LHCN-M2 (cell line): ENCODE data around the gene CTAGE4. TPM values are rescaled to one million over a fixed set of nuclear protein-coding genes. Genes with fewer than 3 reads are reported as not detected.
"Not testable (repeated sequence)": the region's sequence is repeated elsewhere in the genome, so short reads cannot be mapped to it uniquely, and the experiment has no call there.

Experiments used
- DNase-seq: peaks from one replicate; pipeline ENCODE4 v3.0.0-alpha.2; 2012; ENCODE audit warnings: low read depth
- polyA plus RNA-seq: library from polyadenylated mRNA; unstranded; fragments of >200 nt; gene quantifications from one replicate; pipeline ENCODE4 v1.2.1, GENCODE V29; 2012; ENCODE audit warnings: missing spikeins
- total RNA-seq: library from RNA; depleted of rRNA; stranded (reverse); fragments of >200 nt; gene quantifications from 2 replicates; pipeline ENCODE4 v1.2.3, GENCODE V29; 2014; rRNA removed

Gene CTAGE4, protein sequence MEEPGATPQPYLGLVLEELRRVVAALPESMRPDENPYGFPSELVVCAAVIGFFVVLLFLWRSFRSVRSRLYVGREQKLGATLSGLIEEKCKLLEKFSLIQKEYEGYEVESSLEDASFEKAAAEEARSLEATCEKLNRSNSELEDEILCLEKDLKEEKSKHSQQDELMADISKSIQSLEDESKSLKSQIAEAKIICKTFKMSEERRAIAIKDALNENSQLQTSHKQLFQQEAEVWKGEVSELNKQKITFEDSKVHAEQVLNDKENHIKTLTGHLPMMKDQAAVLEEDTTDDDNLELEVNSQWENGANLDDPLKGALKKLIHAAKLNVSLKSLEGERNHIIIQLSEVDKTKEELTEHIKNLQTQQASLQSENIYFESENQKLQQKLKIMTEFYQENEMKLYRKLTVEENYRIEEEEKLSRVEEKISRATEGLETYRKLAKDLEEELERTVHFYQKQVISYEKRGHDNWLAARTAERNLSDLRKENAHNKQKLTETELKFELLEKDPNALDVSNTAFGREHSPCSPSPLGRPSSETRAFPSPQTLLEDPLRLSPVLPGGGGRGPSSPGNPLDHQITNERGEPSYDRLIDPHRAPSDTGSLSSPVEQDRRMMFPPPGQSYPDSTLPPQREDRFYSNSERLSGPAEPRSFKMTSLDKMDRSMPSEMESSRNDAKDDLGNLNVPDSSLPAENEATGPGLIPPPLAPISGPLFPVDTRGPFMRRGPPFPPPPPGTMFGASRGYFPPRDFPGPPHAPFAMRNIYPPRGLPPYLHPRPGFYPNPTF
- total RNA-seq = 0.06 TPM in 1 of 2 replicates, not detected in the other
- 0.06 TPM for polyA plus RNA-seq

GRCh38 chr7:144183166-144183565 lies at the start of gene CTAGE4:
Gene CTAGE4 (plus strand): TSS chr7:144183466. CDS start chr7:144183504, 38 bp downstream.
- not testable (repeated sequence) for DNase-seq

DNA sequence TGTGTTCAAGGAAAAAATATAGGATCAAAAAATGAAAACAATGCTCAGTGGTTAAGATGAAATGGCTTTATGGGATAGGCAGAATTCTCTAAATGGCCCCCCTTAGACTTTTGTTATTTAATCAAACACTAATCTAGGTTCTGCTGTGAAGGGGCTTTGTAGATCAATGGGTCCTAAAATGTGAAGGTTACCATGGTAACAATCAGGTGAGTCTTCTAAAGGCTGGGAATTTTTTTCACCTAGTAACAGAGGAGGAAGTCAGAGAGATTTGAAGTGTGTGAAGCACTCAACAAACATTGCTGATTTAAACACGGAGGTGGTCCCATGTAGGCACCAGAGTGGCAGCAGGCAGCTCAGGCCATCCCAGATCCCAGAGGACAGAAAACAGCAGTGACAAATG lies 49.1 kb upstream of the CTAGE4 start:
- no peak for DNase-seq

DNA sequence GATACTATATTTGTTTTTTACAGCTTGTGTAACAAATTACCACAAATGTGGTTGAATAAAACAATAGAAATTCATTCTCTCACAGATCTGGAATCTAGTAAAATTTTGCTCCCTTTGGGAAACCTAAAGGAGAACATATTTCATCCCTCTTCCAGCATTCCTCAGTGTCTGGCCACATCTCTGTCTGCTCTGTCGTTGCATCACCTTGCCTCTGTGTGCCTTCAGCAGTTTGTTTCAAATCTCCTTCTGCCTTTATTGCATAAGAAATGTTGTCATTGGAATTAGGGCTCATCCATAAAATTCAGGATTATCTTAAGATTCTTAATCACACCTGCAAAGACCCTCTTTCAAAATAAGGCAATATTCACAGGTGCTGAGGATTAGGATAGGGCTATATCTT lies 45.8 kb upstream of the CTAGE4 start:
- DNase-seq = no peak

DNA sequence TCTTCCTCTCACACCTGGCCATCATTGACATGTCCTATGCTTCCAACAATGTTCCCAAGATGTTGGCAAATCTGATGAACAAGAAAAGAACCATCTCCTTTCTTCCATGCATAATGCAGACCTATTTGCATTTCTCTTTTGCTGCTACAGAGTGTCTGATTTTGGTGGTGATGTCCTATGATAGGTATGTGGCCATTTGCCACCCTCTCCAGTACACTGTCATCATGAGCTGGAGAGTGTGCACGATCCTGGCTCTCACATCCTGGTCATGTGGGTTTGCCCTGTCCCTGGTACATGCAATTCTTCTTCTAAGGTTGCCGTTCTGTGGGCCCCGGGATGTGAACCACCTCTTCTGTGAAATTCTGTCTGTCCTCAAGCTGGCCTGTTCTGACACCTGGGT lies 41.1 kb upstream of the CTAGE4 start:
- no peak for DNase-seq

DNA sequence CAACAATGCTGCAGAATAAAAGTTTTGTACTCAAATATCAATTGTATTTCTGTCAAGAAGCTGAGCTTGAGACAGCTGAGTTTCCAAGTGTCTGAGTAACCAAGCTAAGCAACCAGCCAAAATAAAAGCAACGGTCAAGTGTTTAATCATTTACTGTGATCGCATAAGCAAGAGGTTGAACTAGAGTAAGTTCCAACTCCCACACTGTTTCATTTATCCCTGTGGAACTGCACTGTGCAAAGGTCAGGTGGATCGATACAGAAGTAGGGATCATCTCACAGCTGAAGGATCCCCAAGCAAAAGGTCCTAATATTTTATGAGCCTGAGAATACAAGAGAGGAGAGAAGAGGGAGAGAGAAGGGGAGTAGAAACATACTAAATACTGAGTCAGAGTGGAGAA lies 38.8 kb upstream of the CTAGE4 start:
- no peak for DNase-seq

- DNase-seq = no peak
These were observed 34.9 kb upstream of the CTAGE4 start for GRCh38 chr7:144148224-144148827.

GRCh38 chr7:144158861-144159260 lies 24.4 kb upstream of the CTAGE4 start:
- DNase-seq = no peak

DNA sequence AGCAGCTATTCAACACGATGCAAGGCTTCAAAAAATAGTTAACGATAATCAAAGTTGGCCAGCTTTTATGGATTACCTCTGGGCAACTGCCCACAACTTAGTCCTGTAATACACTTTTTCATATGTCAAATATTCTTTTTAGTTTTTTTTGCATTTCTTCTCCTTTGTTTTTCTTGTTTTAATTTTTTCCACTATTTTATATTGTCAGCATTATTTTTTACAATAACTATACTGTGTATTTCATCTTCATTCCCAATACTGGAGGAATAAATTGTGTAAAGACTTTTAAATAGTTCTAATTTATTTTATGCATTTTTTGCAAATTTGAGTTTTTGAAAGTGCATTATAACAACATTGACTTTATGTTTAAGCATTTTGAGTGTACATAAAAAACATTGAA lies 18.5 kb upstream of the CTAGE4 start:
- DNase-seq = no peak

- peak; percentile 10 for DNase-seq
These were observed 11.5 kb upstream of the CTAGE4 start for GRCh38 chr7:144171594-144172350.

- DNase-seq = no peak
These were observed 8.7 kb upstream of the CTAGE4 start for GRCh38 chr7:144174613-144175012.

DNA sequence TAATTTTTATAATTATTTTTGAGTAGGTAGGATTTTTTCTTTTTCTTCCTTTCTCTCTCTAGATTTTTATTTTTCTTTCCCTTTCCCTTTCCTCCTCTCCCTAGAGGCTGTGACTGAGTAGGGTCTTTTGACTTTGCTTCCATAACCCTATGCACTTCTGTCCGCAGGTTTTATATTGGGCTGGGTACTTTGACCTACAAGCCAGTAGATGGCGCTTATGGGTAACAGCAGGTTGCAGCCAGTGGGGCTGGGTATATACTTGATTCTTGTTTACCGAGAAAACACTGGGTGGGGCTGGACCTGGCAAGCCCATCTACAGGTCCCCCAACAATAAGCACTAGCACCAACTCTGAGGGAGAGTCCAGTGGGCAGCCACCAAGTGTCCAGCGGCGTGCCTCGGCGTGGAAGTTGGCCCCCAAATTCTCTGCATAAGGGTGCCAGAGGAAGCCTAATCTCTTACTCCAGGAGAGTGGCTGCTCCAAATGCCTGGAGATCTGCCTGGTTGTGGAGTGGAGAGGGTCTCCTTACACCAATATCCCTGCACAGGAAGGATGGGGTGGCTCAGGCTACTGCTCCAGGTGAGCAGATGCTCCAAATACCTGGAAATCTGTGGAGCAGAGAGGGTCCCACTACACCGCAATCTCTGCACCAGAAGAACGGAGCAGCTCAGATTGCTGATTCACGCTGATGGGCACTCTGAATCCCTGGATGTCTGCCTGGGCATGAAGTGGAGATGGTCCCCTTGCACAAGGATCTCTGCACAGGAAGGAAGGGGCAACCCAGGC lies 4.7 kb upstream of the CTAGE4 start:
- peak; percentile 8 for DNase-seq

GRCh38 chr7:144179165-144179479 lies 4.1 kb upstream of the CTAGE4 start:
- not testable (repeated sequence) for DNase-seq

- not testable (repeated sequence) for DNase-seq
These were observed 4.6 kb downstream of the CTAGE4 start for GRCh38 chr7:144187848-144188247.

- not testable (repeated sequence) for DNase-seq
These were observed 5.4 kb downstream of the CTAGE4 start for GRCh38 chr7:144188578-144189171.

- DNase-seq = not testable (repeated sequence)
These were observed 10.5 kb downstream of the CTAGE4 start for GRCh38 chr7:144193782-144194181.

DNA sequence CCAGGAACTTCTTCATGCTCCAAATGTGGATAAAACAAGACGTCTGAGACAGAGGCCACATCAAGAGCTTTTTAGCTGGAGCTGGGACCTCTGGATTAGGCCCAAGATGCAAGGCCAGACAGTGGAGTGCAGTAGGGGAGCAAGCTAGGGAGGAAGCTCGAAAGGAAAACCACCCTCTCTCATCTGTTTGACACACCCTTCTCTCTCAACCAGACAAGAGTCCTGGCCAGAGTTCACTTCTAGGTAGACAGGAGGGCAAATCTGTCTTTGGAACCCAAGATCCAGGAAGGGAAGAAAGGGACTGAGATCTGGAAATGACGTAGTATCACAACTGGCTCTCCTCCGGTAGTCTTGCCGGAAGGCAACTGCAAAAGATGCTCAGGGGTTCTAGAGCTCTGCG lies 11.2 kb downstream of the CTAGE4 start:
- DNase-seq = not testable (repeated sequence)

GRCh38 chr7:144195212-144195872 lies 12.1 kb downstream of the CTAGE4 start, which contains the start of gene ARHGEF35:
Gene ARHGEF35 (minus strand): TSS chr7:144195833. CDS start chr7:144188383, 7,450 bp downstream.
- DNase-seq = not testable (repeated sequence)

- DNase-seq = not testable (repeated sequence)
These were observed 15.7 kb downstream of the CTAGE4 start for GRCh38 chr7:144198934-144199333.

GRCh38 chr7:144201978-144202377 lies 18.7 kb downstream of the CTAGE4 start:
- not testable (repeated sequence) for DNase-seq

DNA sequence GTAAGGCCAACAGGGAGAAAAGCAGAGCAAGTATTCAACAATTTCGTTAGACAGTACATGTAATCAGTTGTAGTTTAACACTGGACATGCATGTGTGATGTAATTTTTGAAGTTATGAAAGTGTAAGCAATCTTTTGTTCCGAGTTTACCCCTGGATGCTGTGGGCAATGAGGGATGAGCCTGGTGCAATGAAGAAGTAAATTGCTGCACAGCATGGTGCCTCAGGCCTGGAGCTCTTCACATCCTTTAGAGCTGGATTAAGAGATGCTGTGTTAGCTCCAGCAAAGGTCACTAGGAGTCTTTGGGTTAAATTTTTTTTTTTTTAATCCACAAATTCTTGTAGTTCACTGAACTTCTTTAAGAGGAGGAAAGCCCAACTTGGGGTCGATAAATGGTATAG lies 19.8 kb downstream of the CTAGE4 start:
- DNase-seq = not testable (repeated sequence)
